Sigmoid colon (tissue), 4 donors: ENCODE data around the gene ADGRF1.

Experiments used
- CTCF ChIP-seq, 4 experiments: fragments of 450-650 bp in 3 of 4; fragments of 200-600 bp in 1 of 4; IDR thresholded peaks; one replicate each; pipeline ENCODE4 v1.5.1; 2016 to 2019; ENCODE audit warnings: antibody characterized with exemption in 4 of 4, mild to moderate bottlenecking in 3 of 4, moderate library complexity in 2 of 4
- EP300 ChIP-seq, 4 donors: sonication (generic); formaldehyde crosslinking; IDR thresholded peaks; one replicate each; pipeline ENCODE4 v1.6.1; 2017; ENCODE audit warnings: antibody characterized with exemption in 4 of 4
- POLR2A ChIP-seq, 2 donors: fragments of 450-650 bp; IDR thresholded peaks; one replicate each; pipeline ENCODE4 v1.6.1; 2016; ENCODE audit warnings: antibody characterized with exemption in 2 of 2, mild to moderate bottlenecking in 2 of 2, moderate library complexity in 2 of 2
- POLR2AphosphoS5 ChIP-seq, 4 donors: sonication (generic); formaldehyde crosslinking; IDR thresholded peaks; one replicate each; pipeline ENCODE4 v1.6.1; 2017; ENCODE audit warnings: antibody characterized with exemption in 4 of 4

- TF ChIP-seq CTCF (IDR thresholded peaks at IDR 0.05) (no peak), POLR2AphosphoS5 (IDR thresholded peaks at IDR 0.05) (no peak), POLR2A (IDR thresholded peaks at IDR 0.05) (no peak), EP300 (IDR thresholded peaks at IDR 0.05) (no peak)
These were observed 47.2 kb downstream of the ADGRF1 start for GRCh38 chr6:46994933-46995332.
